Dendritic cell treated with granulocyte-macrophage colony-stimulating factor and Interleukin-4, amounts not matched to agents 40 ng/mL and 50 ng/mL, for 4 days (primary cell): ENCODE results near the gene RCCD1.

Experiments
- H3K27ac Mint-ChIP-seq: one replicate; pipeline ENCODE4 v1.8.0; 2022; ENCODE audit warnings: mild to moderate bottlenecking, mixed read lengths
- H3K27me3 Mint-ChIP-seq: one replicate; pipeline ENCODE4 v1.8.0; 2022; ENCODE audit warnings: mild to moderate bottlenecking, mixed read lengths
- H3K36me3 Mint-ChIP-seq: one replicate; pipeline ENCODE4 v1.8.0; 2022; ENCODE audit warnings: low read depth, mixed read lengths
- H3K4me1 Mint-ChIP-seq: one replicate; pipeline ENCODE4 v1.8.0; 2022; ENCODE audit warnings: low read depth, mixed read lengths
- H3K4me3 Mint-ChIP-seq: one replicate; pipeline ENCODE4 v1.8.0; 2022; ENCODE audit warnings: mild to moderate bottlenecking, moderate library complexity, mixed read lengths
- H3K9me3 Mint-ChIP-seq: one replicate; pipeline ENCODE4 v1.8.0; 2022; ENCODE audit warnings: mixed read lengths
- intact Hi-C: fragments of 100-400 bp; cut with micrococcal nuclease; formaldehyde crosslinking; loops from one replicate; pipeline ENCODE4 v1.15.0; 2022

The RCCD1 gene

GRCh38 chr15:90942354-90943120, 12.1 kb upstream of the RCCD1 start:
- Mint-ChIP-seq H3K27me3 (no peaks in the 10 kb centered on the region), H3K36me3 (peaks cover 96% of the 10 kb centered on the region), H3K4me3 (no peak overlapping the region), H3K9me3 (no peaks in the 10 kb centered on the region), H3K4me1 (peaks cover 6% of the 10 kb centered on the region), H3K27ac (no peak overlapping the region)
- intact Hi-C loops, result no loop called here

- H3K36me3 Mint-ChIP-seq, result peaks cover 100% of the 10 kb centered on the region
- no peaks in the 10 kb centered on the region for H3K27me3 Mint-ChIP-seq
- no peak overlapping the region for H3K4me3 Mint-ChIP-seq
- peaks cover 29% of the 10 kb centered on the region for H3K4me1 Mint-ChIP-seq
- intact Hi-C loops, result no loop called here
- H3K27ac Mint-ChIP-seq, result no peak overlapping the region
- H3K9me3 Mint-ChIP-seq, result no peaks in the 10 kb centered on the region
Observed at GRCh38 chr15:90945091-90945490, 9.6 kb upstream of the RCCD1 start.

- H3K27ac Mint-ChIP-seq, result no peak overlapping the region
- intact Hi-C loops, result no loop called here
- H3K4me3 Mint-ChIP-seq, result no peak overlapping the region
- peaks cover 29% of the 10 kb centered on the region for H3K4me1 Mint-ChIP-seq
- peaks cover 99% of the 10 kb centered on the region for H3K36me3 Mint-ChIP-seq
- no peaks in the 10 kb centered on the region for H3K9me3 Mint-ChIP-seq
- no peaks in the 10 kb centered on the region for H3K27me3 Mint-ChIP-seq
Observed at GRCh38 chr15:90946538-90946937, 8.1 kb upstream of the RCCD1 start.

- Mint-ChIP-seq H3K27me3 (no peaks in the 10 kb centered on the region), H3K36me3 (peaks cover 99% of the 10 kb centered on the region), H3K9me3 (no peaks in the 10 kb centered on the region), H3K4me3 (no peak overlapping the region), H3K4me1 (peaks cover 29% of the 10 kb centered on the region), H3K27ac (no peak overlapping the region)
- intact Hi-C loops, result no loop called here
Observed at GRCh38 chr15:90946941-90947576, 7.6 kb upstream of the RCCD1 start.

GRCh38 chr15:90947577-90948357, 6.9 kb upstream of the RCCD1 start:
- intact Hi-C loops, result no loop called here
- no peak overlapping the region for H3K27ac Mint-ChIP-seq
- peaks cover 99% of the 10 kb centered on the region for H3K36me3 Mint-ChIP-seq
- H3K27me3 Mint-ChIP-seq, result no peaks in the 10 kb centered on the region
- H3K9me3 Mint-ChIP-seq, result no peaks in the 10 kb centered on the region
- H3K4me1 Mint-ChIP-seq, result peaks cover 29% of the 10 kb centered on the region
- no peak overlapping the region for H3K4me3 Mint-ChIP-seq

- H3K36me3 Mint-ChIP-seq, result peaks cover 99% of the 10 kb centered on the region
- peak overlapping the region; percentile 8 for H3K27ac Mint-ChIP-seq
- H3K4me3 Mint-ChIP-seq, result no peak overlapping the region
- H3K4me1 Mint-ChIP-seq, result peaks cover 29% of the 10 kb centered on the region
- intact Hi-C loops, result no loop called here
- no peaks in the 10 kb centered on the region for H3K9me3 Mint-ChIP-seq
- H3K27me3 Mint-ChIP-seq, result no peaks in the 10 kb centered on the region
Observed at GRCh38 chr15:90948506-90948905, 6.2 kb upstream of the RCCD1 start.

- H3K36me3 Mint-ChIP-seq, result peaks cover 94% of the 10 kb centered on the region
- no peaks in the 10 kb centered on the region for H3K27me3 Mint-ChIP-seq
- H3K4me3 Mint-ChIP-seq, result no peak overlapping the region
- H3K4me1 Mint-ChIP-seq, result peaks cover 41% of the 10 kb centered on the region
- no peaks in the 10 kb centered on the region for H3K9me3 Mint-ChIP-seq
- intact Hi-C loops, result loop anchor here (10.0 kb wide), 1 partner anchor 325 kb away; no protein-coding TSS in a partner anchor
- peak overlapping the region; percentile 74 for H3K27ac Mint-ChIP-seq
Observed at GRCh38 chr15:90949979-90950675, 4.6 kb upstream of the RCCD1 start.

- H3K4me1 Mint-ChIP-seq, result peaks cover 44% of the 10 kb centered on the region
- H3K9me3 Mint-ChIP-seq, result no peaks in the 10 kb centered on the region
- intact Hi-C loops, result loop anchor here (10.0 kb wide), 1 partner anchor 324 kb away; no protein-coding TSS in a partner anchor
- no peaks in the 10 kb centered on the region for H3K27me3 Mint-ChIP-seq
- no peak overlapping the region for H3K4me3 Mint-ChIP-seq
- peaks cover 90% of the 10 kb centered on the region for H3K36me3 Mint-ChIP-seq
- H3K27ac Mint-ChIP-seq, result no peak overlapping the region
Observed at GRCh38 chr15:90950676-90951075, 4.0 kb upstream of the RCCD1 start.

- Mint-ChIP-seq H3K4me3 (no peak overlapping the region), H3K4me1 (peaks cover 49% of the 10 kb centered on the region), H3K27ac (peak overlapping the region; percentile 98), H3K9me3 (no peaks in the 10 kb centered on the region), H3K27me3 (no peaks in the 10 kb centered on the region), H3K36me3 (peaks cover 75% of the 10 kb centered on the region)
- intact Hi-C loops, result loop anchor here (10.0 kb wide), 1 partner anchor 322 kb away; no protein-coding TSS in a partner anchor
Observed at GRCh38 chr15:90952901-90953677, 1.6 kb upstream of the RCCD1 start.

GRCh38 chr15:90953947-90954711, 555 bp upstream of the RCCD1 start:
- peaks cover 39% of the 10 kb centered on the region for H3K4me1 Mint-ChIP-seq
- intact Hi-C loops, result loop anchor here (2.0 to 10.0 kb wide), 2 partner anchors 41 to 321 kb away; partner anchors contain the start of gene PRC1
- H3K36me3 Mint-ChIP-seq, result peaks cover 65% of the 10 kb centered on the region
- H3K4me3 Mint-ChIP-seq, result peak overlapping the region; percentile 88
- no peaks in the 10 kb centered on the region for H3K27me3 Mint-ChIP-seq
- no peaks in the 10 kb centered on the region for H3K9me3 Mint-ChIP-seq
- H3K27ac Mint-ChIP-seq, result peak overlapping the region; percentile 98

- H3K27ac Mint-ChIP-seq, result peak overlapping the region; percentile 98
- H3K4me1 Mint-ChIP-seq, result peaks cover 35% of the 10 kb centered on the region
- intact Hi-C loops, result loop anchor here (1.0 to 10.0 kb wide), 4 partner anchors 39 to 319 kb away; partner anchors contain the start of gene PRC1
- peak overlapping the region; percentile 88 for H3K4me3 Mint-ChIP-seq
- H3K27me3 Mint-ChIP-seq, result no peaks in the 10 kb centered on the region
- no peaks in the 10 kb centered on the region for H3K9me3 Mint-ChIP-seq
- H3K36me3 Mint-ChIP-seq, result peaks cover 65% of the 10 kb centered on the region
Observed at GRCh38 chr15:90955624-90956273, 1.1 kb downstream of the RCCD1 start.
